ENCODE results near the gene CUEDC2. TPM values are rescaled to one million over a fixed set of nuclear protein-coding genes. Genes with fewer than 3 reads are reported as not detected.
A peak's percentile ranks its signal among the peaks of the same experiment; 100 is the strongest.

CUEDC2 gene
- total RNA-seq, 1 experiment from 2014 or later, result 40.2 TPM

- TF ChIP-seq ZSCAN18 (CRISPR knock-in tag; IDR thresholded peaks at IDR 0.05), result no peak
- TF ChIP-seq E2F5 (CRISPR knock-in tag; IDR thresholded peaks at IDR 0.05), result no peak
- TF ChIP-seq ZNF532 (CRISPR knock-in tag; IDR thresholded peaks at IDR 0.05; ENCODE audit: borderline replicate concordance), result no peak
- TF ChIP-seq, protein P1, sequence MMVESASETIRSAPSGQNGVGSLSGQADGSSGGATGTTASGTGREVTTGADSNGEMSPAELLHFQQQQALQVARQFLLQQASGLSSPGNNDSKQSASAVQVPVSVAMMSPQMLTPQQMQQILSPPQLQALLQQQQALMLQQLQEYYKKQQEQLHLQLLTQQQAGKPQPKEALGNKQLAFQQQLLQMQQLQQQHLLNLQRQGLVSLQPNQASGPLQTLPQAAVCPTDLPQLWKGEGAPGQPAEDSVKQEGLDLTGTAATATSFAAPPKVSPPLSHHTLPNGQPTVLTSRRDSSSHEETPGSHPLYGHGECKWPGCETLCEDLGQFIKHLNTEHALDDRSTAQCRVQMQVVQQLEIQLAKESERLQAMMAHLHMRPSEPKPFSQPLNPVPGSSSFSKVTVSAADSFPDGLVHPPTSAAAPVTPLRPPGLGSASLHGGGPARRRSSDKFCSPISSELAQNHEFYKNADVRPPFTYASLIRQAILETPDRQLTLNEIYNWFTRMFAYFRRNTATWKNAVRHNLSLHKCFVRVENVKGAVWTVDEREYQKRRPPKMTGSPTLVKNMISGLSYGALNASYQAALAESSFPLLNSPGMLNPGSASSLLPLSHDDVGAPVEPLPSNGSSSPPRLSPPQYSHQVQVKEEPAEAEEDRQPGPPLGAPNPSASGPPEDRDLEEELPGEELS (CRISPR knock-in tag; IDR thresholded peaks at IDR 0.05), result no peak
- TF ChIP-seq ETV6 (CRISPR knock-in tag; IDR thresholded peaks at IDR 0.05), result no peak
- no peak for TF ChIP-seq NFE2L1 (CRISPR knock-in tag; IDR thresholded peaks at IDR 0.05)
- TF ChIP-seq SMAD3 (CRISPR knock-in tag; IDR thresholded peaks at IDR 0.05; ENCODE audit: borderline replicate concordance), result no peak
- no peak for TF ChIP-seq NR2C2 (CRISPR knock-in tag; IDR thresholded peaks at IDR 0.05)
These were observed 56.5 kb downstream of the CUEDC2 start (continued) for GRCh38 chr10:102375867-102376266.

DNA sequence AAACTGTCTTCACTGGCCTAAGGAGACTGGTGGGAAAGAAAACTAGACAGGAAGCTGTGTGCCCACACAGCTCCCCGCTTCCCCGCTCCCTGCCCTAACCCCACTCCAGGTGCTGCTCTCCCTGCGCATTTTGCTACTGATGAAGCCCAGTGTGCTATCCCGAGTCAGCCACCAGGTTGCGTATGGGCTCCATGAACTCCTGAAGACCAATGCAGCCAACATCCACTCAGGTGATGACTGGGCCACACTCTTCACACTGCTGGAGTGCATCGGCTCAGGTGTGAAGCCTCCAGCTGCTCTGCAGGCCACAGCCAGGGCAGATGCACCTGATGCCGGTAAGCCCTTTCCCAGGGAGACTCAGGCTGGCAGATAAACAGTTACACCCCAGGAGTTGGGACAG, 57.1 kb downstream of the CUEDC2 start:
- H3K27ac Mint-ChIP-seq, result no peak overlapping the region
- no peaks in the 10 kb centered on the region for H3K27me3 Mint-ChIP-seq (ENCODE audit: low read depth)
- H3K4me1 Mint-ChIP-seq, result no peaks in the 10 kb centered on the region
- CTCF ChIA-PET, result interaction anchor here (0.5 to 5.1 kb wide), 17 partner anchors 9 to 208 kb away, joined by 3 to 39 read pairs (median 5); partner anchors contain the start of genes ELOVL3 and NFKB2
- peaks cover 38% of the 10 kb centered on the region for H3K36me3 Mint-ChIP-seq
- POLR2A ChIA-PET, result interaction anchor here (0.6 kb wide), 1 partner anchor 206 kb away, joined by 3 read pairs; no protein-coding TSS in a partner anchor
- H3K4me3 Mint-ChIP-seq, result no peak overlapping the region
- ATAC-seq, result peak; percentile 90
- DNase-seq (ENCODE audit: low spot score), result peak; percentile 36
- peaks cover 5% of the 10 kb centered on the region for H3K9me3 Mint-ChIP-seq
- TF ChIP-seq NFATC4 (CRISPR knock-in tag; IDR thresholded peaks at IDR 0.05) (no peak), GRHL2 (CRISPR knock-in tag; IDR thresholded peaks at IDR 0.05; ENCODE audit: insufficient replicate concordance, severe bottlenecking) (no peak), PREB (CRISPR knock-in tag; IDR thresholded peaks at IDR 0.05; ENCODE audit: borderline replicate concordance) (no peak), FOXP1 (CRISPR knock-in tag; IDR thresholded peaks at IDR 0.05; ENCODE audit: borderline replicate concordance) (no peak), GTF2I (CRISPR knock-in tag; conservative IDR thresholded peaks at IDR 0.05) (no peak), ZNF671 (CRISPR knock-in tag; IDR thresholded peaks at IDR 0.05) (no peak), USF2 (CRISPR knock-in tag; IDR thresholded peaks at IDR 0.05) (no peak), TCF7 (CRISPR knock-in tag; IDR thresholded peaks at IDR 0.05; ENCODE audit: low read depth) (no peak), FOXK1 (CRISPR knock-in tag; IDR thresholded peaks at IDR 0.05) (no peak), CTCF (IDR thresholded peaks at IDR 0.05) (no peak), ZNF263 (CRISPR knock-in tag; IDR thresholded peaks at IDR 0.05; ENCODE audit: low read depth) (no peak), MXD4 (CRISPR knock-in tag; IDR thresholded peaks at IDR 0.05; ENCODE audit: borderline replicate concordance) (no peak), ZNF396 (CRISPR knock-in tag; IDR thresholded peaks at IDR 0.05; ENCODE audit: borderline replicate concordance) (no peak), ZNF416 (CRISPR knock-in tag; IDR thresholded peaks at IDR 0.05) (no peak), ZBTB21 (CRISPR knock-in tag; IDR thresholded peaks at IDR 0.05; ENCODE audit: borderline replicate concordance) (no peak)
- TF ChIP-seq, protein P2, sequence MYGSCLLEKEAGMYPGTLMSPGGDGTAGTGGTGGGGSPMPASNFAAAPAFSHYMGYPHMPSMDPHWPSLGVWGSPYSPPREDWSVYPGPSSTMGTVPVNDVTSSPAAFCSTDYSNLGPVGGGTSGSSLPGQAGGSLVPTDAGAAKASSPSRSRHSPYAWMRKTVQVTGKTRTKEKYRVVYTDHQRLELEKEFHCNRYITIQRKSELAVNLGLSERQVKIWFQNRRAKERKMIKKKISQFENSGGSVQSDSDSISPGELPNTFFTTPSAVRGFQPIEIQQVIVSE (CRISPR knock-in tag; IDR thresholded peaks at IDR 0.05; ENCODE audit: borderline replicate concordance), result no peak

All from WTC11 (cell line).